K562 (cell line): ENCODE results near the gene OXSR1. TPM values are rescaled to one million over a fixed set of nuclear protein-coding genes. Genes with fewer than 3 reads are reported as not detected.

ENCODE experiments used
- ATAC-seq: fragments of 200-7000 bp; cut with Tn5 transposase; 3 replicates; pipeline ENCODE4 v1.9.1; 2020; ENCODE audit warnings: moderate library complexity
- BruUV-seq: library from RNA; stranded (reverse); fragments of 400-500 nt; replicated peaks from 2 replicates; lab custom pipeline; 2021; lab: Mats Ljungman, UMichigan
- CTCF ChIA-PET: fragments of 300-600 bp; formaldehyde crosslinking; extraction: SDS; loops from one replicate; lab custom pipeline; 2021; ENCODE audit warnings: low intra/inter-chr PET ratio; lab: Yijun Ruan, JAX
- POLR2A ChIA-PET: fragments of 300-600, 350-650 bp; sonication (Branson Sonifier 250); formaldehyde crosslinking; extraction: SDS; loops from one replicate; lab custom pipeline; 2021; ENCODE audit warnings: antibody characterized with exemption, inconsistent platforms; lab: Yijun Ruan, JAX
- DNase-seq, 4 experiments: peaks; one replicate each; pipeline versions ENCODE4 v3.0.0 to v3.0.0-alpha.2; 2011 to 2018; ENCODE audit warnings: low spot score in 3 of 4, mixed read lengths in 3 of 4; ENCODE audit errors: extremely low read depth in 1 of 4
- FAIRE-seq: peaks from 2 replicates; lab custom pipeline; 2011; peaks lifted over from hg19 to GRCh38; lab: Jason Lieb, UNC
- H2AFZ ChIP-seq: 2 replicates; pipeline ENCODE4 v1.6.0; 2011; ENCODE audit warnings: low read depth, low read length, control low read depth, inconsistent platforms
- H3K27ac ChIP-seq: fragments of 200-600 bp; 3 replicates; pipeline ENCODE4 v1.8.0; 2011; ENCODE audit warnings: low read depth, mild to moderate bottlenecking, control low read depth, inconsistent platforms, low read length, moderate library complexity, mixed read lengths; ENCODE audit errors: extremely low read depth
- H3K27me3 ChIP-seq, 2 experiments: fragments of 300-600 bp in 1 of 2; 2 replicates in 1 of 2; 3 replicates in 1 of 2; pipeline versions ENCODE4 v1.6.0 to v1.8.0; 2011; ENCODE audit warnings: inconsistent platforms in 2 of 2, low read length in 2 of 2, mild to moderate bottlenecking in 1 of 2, mixed read lengths in 1 of 2, moderate library complexity in 1 of 2; ENCODE audit not compliant: control insufficient read depth in 2 of 2, insufficient read depth in 2 of 2
- H3K36me3 ChIP-seq: fragments of 300-600 bp; 3 replicates; pipeline ENCODE4 v1.8.0; 2011; ENCODE audit warnings: mild to moderate bottlenecking, low read length, inconsistent platforms; ENCODE audit not compliant: control insufficient read depth, insufficient read depth
- H3K4me1 ChIP-seq, 2 experiments: fragments of 200-600 bp in 1 of 2; replicated peaks in 1 of 2; 2 replicates in 1 of 2; 3 replicates in 1 of 2; pipeline versions ENCODE4 v1.5.1 to v1.8.0; 2011; ENCODE audit warnings: inconsistent platforms in 2 of 2, low read length in 2 of 2, mild to moderate bottlenecking in 1 of 2, mixed read lengths in 1 of 2, moderate library complexity in 1 of 2; ENCODE audit not compliant: control insufficient read depth in 2 of 2, insufficient read depth in 2 of 2
- H3K4me2 ChIP-seq: 2 replicates; pipeline ENCODE4 v1.6.1; 2011; ENCODE audit warnings: low read length, control low read depth, inconsistent platforms, mixed read lengths; ENCODE audit not compliant: insufficient read depth
- H3K4me3 ChIP-seq: fragments of 200-600 bp; sonication (generic), shearing (Covaris generic); 2 replicates; pipeline ENCODE4 v1.5.1; 2016; ENCODE audit warnings: control low read depth, inconsistent platforms
- H3K79me2 ChIP-seq: fragments of 200-600 bp; 3 replicates; pipeline ENCODE4 v1.8.0; 2011; ENCODE audit warnings: low read length, inconsistent platforms; ENCODE audit not compliant: control insufficient read depth, insufficient read depth
- H3K9ac ChIP-seq, 2 experiments: 2 replicates each; pipeline versions ENCODE4 v1.6.0 to v1.6.1; 2011; ENCODE audit warnings: low read depth in 2 of 2, low read length in 2 of 2, control low read depth in 1 of 2, inconsistent platforms in 1 of 2, mild to moderate bottlenecking in 1 of 2, mixed read lengths in 1 of 2; ENCODE audit not compliant: insufficient read depth in 1 of 2
- H3K9me1 ChIP-seq: one replicate; pipeline ENCODE4 v1.6.0; 2011; ENCODE audit warnings: inconsistent platforms, mild to moderate bottlenecking, low read length, moderate library complexity; ENCODE audit not compliant: control insufficient read depth, insufficient read depth
- H3K9me3 ChIP-seq: replicated peaks from 2 replicates; pipeline ENCODE4 v1.5.1; 2011; ENCODE audit warnings: low read depth, low read length, inconsistent platforms; ENCODE audit not compliant: control insufficient read depth, insufficient read depth
- H4K20me1 ChIP-seq: replicated peaks from 2 replicates; pipeline ENCODE4 v1.6.1; 2011; ENCODE audit warnings: low read length, inconsistent platforms, mixed read lengths; ENCODE audit not compliant: control insufficient read depth, insufficient read depth
- CBFA2T3 ChIP-seq: fragments of 450-650 bp; IDR thresholded peaks from 2 replicates; pipeline ENCODE4 v1.6.1; 2017
- DMBX1 ChIP-seq: fragments of 250-450 bp; sonication (Bioruptor Pico); IDR thresholded peaks from 2 replicates; pipeline ENCODE4 v1.8.0; 2022; ENCODE audit warnings: inconsistent platforms, mild to moderate bottlenecking, moderate library complexity, borderline replicate concordance
- ETS2 ChIP-seq: IDR thresholded peaks from 2 replicates; pipeline ENCODE4 v1.6.1; 2016; ENCODE audit warnings: borderline replicate concordance, missing genetic modification characterization, mild to moderate bottlenecking, moderate library complexity, missing compliant biosample characterization; ENCODE audit not compliant: poor library complexity, severe bottlenecking
- LCOR ChIP-seq: sonication (generic); formaldehyde crosslinking; IDR thresholded peaks from 2 replicates; pipeline ENCODE4 v1.8.0; 2022; ENCODE audit warnings: mild to moderate bottlenecking, missing genetic modification reagents
- NCOR1 ChIP-seq: fragments of 450-650 bp; IDR thresholded peaks from 2 replicates; pipeline ENCODE4 v1.6.1; 2016; ENCODE audit warnings: mild to moderate bottlenecking, moderate library complexity
- SMARCA4 ChIP-seq: fragments of 450-650 bp; IDR thresholded peaks from 2 replicates; pipeline ENCODE4 v1.6.1; 2016
- ZBTB12 ChIP-seq: fragments of 250-450 bp; sonication (Bioruptor Pico); IDR thresholded peaks from 2 replicates; pipeline ENCODE4 v1.4.0; 2020
- ZNF347 ChIP-seq: fragments of 450-650 bp; formaldehyde crosslinking; IDR thresholded peaks from 2 replicates; pipeline ENCODE4 v1.4.0; 2020; ENCODE audit warnings: low read depth, mild to moderate bottlenecking, moderate library complexity
- WGBS: fragments of 100-300 bp; shearing (Covaris generic); methylation state at CpG from one replicate; pipeline ENCODE4 v1.1.6; 2016; ENCODE audit warnings: low coverage, mixed read lengths; ENCODE audit not compliant: insufficient coverage; ENCODE audit errors: missing lambda C conversion rate; 5-methylcytosine and 5-hydroxymethylcytosine counted together
- in situ Hi-C: fragments of 300-500 bp; cut with MboI; formaldehyde crosslinking; loops from 4 replicates; pipeline ENCODE4 v1.15.0; 2018; ENCODE audit warnings: inconsistent platforms, mixed read lengths
- intact Hi-C: fragments of 100-400 bp; cut with micrococcal nuclease; formaldehyde crosslinking; loops from 2 replicates; pipeline ENCODE4 v1.14.2; 2022
- polyA plus RNA-seq, 8 experiments: library from polyadenylated mRNA; depleted of rRNA in 4 of 8; stranded (reverse) in 5 of 8; unstranded in 3 of 8; fragments of >200 nt; fragmentation: Nextera tagmentation in 2 of 8; fragmentation: Illumina TruSeq in 1 of 8; extraction: Ambion mirVana in 2 of 8; extraction: Trizol in 1 of 8; gene quantifications; 2 replicates each; pipeline versions ENCODE4 v1.2.1 to v1.2.3, GENCODE V29; 2011 to 2014; ENCODE audit warnings: inconsistent platforms in 1 of 8, missing spikeins in 1 of 8
- total RNA-seq, 7 experiments: library from RNA; depleted of rRNA in 6 of 7; stranded (reverse); fragments of >200 nt in 6 of 7; fragmentation: Illumina TruSeq in 2 of 7; extraction: Trizol in 2 of 7; gene quantifications; 2 replicates each; pipeline versions ENCODE4 v1.2.1 to v1.2.3, GENCODE V29; 2011 to 2021; ENCODE audit warnings: low replicate concordance in 1 of 7

OXSR1 gene
- total and polyA plus RNA-seq, 9 of the 15 experiments (the other 6 are each of a cell fraction or from before 2014, with no cell fraction given): 15.7 to 87.6 (median 48.7) TPM

- Histone ChIP-seq H3K27me3 (peaks cover 0 to 7% of the 10 kb centered on the region in 2 experiments; a peak in 2 of 5 replicates), H3K36me3 (no peaks in the 10 kb centered on the region), H3K79me2 (no peaks in the 10 kb centered on the region), H3K9me3 (no peaks in the 10 kb centered on the region), H4K20me1 (peaks cover 5% of the 10 kb centered on the region; the same call in 1 of the 2 replicates), H2AFZ (peak overlapping the region; percentile 17; the same call in 1 of the 2 replicates), H3K4me2 (no peak overlapping the region), H3K9me1 (no peaks in the 10 kb centered on the region), H3K4me1 (peaks cover 4 to 13% of the 10 kb centered on the region in 2 experiments; a peak in 2 of 5 replicates), H3K27ac (no peak overlapping the region), H3K4me3 (no peak overlapping the region), H3K9ac (no peak overlapping the region)
- WGBS: 10% methylated on average over 5 of the region's 5 CpGs
- CTCF ChIA-PET: no interaction called here
- TF ChIP-seq ZNF347 (CRISPR knock-in tag): no peak
- no peak for TF ChIP-seq LCOR (CRISPR knock-in tag)
- no peak for TF ChIP-seq ZBTB12 (CRISPR knock-in tag)
- no peak for TF ChIP-seq ETS2 (tag)
- no peak for TF ChIP-seq DMBX1 (CRISPR knock-in tag)
- TF ChIP-seq SMARCA4: no peak
- no peak for TF ChIP-seq NCOR1
- TF ChIP-seq CBFA2T3: no peak
- no peak for DNase-seq
- BruUV-seq: no TSS peak
- FAIRE-seq: no peak
- ATAC-seq: no peak
- intact Hi-C loops: no loop called here
- POLR2A ChIA-PET: interaction anchor here (0.7 kb wide), 1 partner anchor 78 kb away, joined by 3 read pairs; the partner anchor contains the start of gene XYLB
- in situ Hi-C loops: no loop called here
Observed at GRCh38 chr3:38268087-38268486, 102.8 kb downstream of the OXSR1 start.
